ENCODE data around the gene PDHA1.
A peak's percentile ranks its signal among the peaks of the same experiment; 100 is the strongest.

The PDHA1 gene

DNA sequence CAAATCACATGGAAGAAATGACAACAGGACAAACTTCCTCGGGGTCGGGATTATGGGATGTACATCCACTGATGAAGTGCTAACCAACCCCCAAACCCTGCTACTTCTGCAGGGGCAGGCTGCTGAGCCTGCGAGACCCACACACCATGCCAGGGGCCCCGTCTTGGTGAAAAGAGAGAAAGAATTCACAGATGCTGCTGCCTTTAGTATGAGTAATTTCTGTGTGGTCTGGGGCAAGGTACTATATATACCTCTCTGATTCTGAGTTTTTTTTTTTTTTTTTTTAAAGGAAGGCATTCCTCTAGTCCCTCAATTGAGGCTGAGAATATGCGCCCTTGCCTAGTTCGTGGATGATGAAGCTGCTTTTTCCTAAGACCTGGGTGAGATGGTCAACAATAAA lies 24.8 kb downstream of the PDHA1 start:
- Histone ChIP-seq H3K9ac (ENCODE audit: insufficient read length) (no peak overlapping the region), H3K4me3 (no peak overlapping the region), H3K9me3 (ENCODE audit: low read depth, low read length) (no peaks in the 10 kb centered on the region), H3K36me3 (ENCODE audit: insufficient read depth, low read length) (no peaks in the 10 kb centered on the region), H3K27ac (no peak overlapping the region)
- TF ChIP-seq FOXP2 (optimal IDR thresholded peaks at IDR 0.05; ENCODE audit: control extremely low read depth, extremely low read length, insufficient read depth) (no peak), POLR2AphosphoS5 (IDR thresholded peaks at IDR 0.05; ENCODE audit: borderline replicate concordance, low read depth, low read length) (no peak), EZH2 (IDR thresholded peaks at IDR 0.05) (no peak)
- no peak for DNase-seq (ENCODE audit: low read depth, low spot score)

DNA sequence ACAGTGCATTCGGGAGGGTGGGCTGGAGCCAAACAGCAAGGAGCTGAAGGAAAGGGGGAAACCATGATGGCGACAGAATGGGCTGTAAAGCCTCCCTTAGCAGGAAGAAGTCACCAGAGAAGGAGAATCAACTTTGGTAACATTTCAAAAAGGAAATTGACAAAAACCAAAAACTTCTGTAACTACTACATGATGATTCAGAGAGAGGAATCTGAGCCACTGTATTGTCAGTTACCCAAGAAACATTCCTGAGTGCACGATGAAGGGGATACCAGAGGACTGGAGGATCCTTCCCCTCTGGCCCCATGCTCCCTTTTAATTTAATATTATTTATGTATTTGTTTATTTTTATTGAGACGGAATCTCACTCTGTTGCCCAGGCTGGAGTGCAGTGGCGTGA lies 26.3 kb downstream of the PDHA1 start:
- DNase-seq (ENCODE audit: low read depth, low spot score): no peak
- no peak for TF ChIP-seq POLR2AphosphoS5 (IDR thresholded peaks at IDR 0.05; ENCODE audit: borderline replicate concordance, low read depth, low read length)
- no peak for TF ChIP-seq EZH2 (IDR thresholded peaks at IDR 0.05)
- no peak for TF ChIP-seq FOXP2 (optimal IDR thresholded peaks at IDR 0.05; ENCODE audit: control extremely low read depth, extremely low read length, insufficient read depth)
- Histone ChIP-seq H3K4me3 (no peak overlapping the region), H3K9ac (ENCODE audit: insufficient read length) (no peak overlapping the region), H3K36me3 (ENCODE audit: insufficient read depth, low read length) (no peaks in the 10 kb centered on the region), H3K9me3 (ENCODE audit: low read depth, low read length) (no peaks in the 10 kb centered on the region), H3K27ac (no peak overlapping the region)

DNA sequence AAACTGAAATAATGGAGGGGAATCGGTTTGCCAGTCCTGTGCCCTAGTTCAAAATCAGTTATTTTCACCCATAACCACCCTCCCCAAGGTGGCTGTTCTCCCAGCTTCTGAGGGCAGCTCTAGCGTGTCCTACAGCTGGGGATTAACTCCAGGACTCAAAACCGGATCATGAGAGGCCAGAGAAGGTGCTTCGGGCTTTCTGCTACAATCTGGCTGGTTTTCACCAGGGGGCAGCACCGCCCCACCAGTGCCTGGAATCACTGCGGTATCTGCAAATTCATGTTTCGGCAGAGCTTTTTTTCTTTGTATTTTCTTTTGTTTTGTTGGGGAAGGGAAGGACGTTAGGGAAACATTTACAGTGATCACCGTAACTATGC lies 28.4 kb downstream of the PDHA1 start:
- TF ChIP-seq POLR2AphosphoS5 (IDR thresholded peaks at IDR 0.05; ENCODE audit: borderline replicate concordance, low read depth, low read length) (no peak), EZH2 (IDR thresholded peaks at IDR 0.05) (no peak), FOXP2 (optimal IDR thresholded peaks at IDR 0.05; ENCODE audit: control extremely low read depth, extremely low read length, insufficient read depth) (no peak)
- H3K4me3 ChIP-seq: peak overlapping the region; percentile 68
- DNase-seq (ENCODE audit: low read depth, low spot score): peak; percentile 24
- H3K27ac ChIP-seq: no peak overlapping the region
- no peaks in the 10 kb centered on the region for H3K36me3 ChIP-seq (ENCODE audit: insufficient read depth, low read length)
- no peak overlapping the region for H3K9ac ChIP-seq (ENCODE audit: insufficient read length)
- H3K9me3 ChIP-seq (ENCODE audit: low read depth, low read length): no peaks in the 10 kb centered on the region

DNA sequence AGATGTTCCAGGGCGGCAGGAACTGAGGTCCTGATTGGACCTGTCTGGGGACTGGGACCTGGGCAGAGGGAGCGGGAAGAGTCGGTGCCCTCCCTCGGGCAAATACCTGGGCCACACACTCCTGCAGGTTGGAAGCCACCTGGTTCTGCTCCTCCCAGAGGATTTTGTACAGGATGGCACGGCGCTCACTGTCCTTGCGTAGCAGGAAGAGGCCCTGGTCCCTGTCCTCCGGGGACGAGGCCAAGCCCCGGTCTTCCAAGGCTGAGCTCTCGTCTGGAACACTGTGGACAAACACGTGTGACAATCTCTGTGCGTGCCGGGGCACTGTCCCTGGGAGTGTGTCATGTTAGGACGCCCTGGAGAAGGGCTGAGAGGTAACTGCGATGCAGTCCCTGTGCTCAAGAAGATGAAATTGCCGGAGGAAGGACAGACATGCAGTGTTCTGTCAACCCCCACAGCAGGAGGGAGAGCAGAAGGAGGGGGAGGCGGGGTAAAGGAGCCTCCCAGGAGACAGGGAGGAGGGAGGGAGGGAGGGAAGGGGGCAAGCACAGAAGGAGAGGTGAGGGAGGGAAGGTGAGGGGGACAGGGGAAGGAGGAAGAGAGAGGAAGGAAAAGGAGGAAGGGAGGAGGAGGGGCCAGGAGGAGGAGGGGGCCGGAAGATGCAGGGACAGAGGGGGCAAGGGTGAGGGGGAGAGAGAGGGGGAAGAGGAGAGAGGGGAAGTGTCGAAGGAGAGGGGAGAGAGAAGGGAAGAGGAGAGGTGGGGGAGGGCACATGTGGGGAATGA lies 29.0 kb downstream of the PDHA1 start:
- Histone ChIP-seq H3K27ac (no peak overlapping the region), H3K4me3 (peak overlapping the region; percentile 68), H3K9ac (ENCODE audit: insufficient read length) (no peak overlapping the region), H3K36me3 (ENCODE audit: insufficient read depth, low read length) (no peaks in the 10 kb centered on the region), H3K9me3 (ENCODE audit: low read depth, low read length) (no peaks in the 10 kb centered on the region)
- DNase-seq (ENCODE audit: low read depth, low spot score): no peak
- TF ChIP-seq EZH2 (IDR thresholded peaks at IDR 0.05): no peak
- TF ChIP-seq FOXP2 (optimal IDR thresholded peaks at IDR 0.05; ENCODE audit: control extremely low read depth, extremely low read length, insufficient read depth): no peak

DNA sequence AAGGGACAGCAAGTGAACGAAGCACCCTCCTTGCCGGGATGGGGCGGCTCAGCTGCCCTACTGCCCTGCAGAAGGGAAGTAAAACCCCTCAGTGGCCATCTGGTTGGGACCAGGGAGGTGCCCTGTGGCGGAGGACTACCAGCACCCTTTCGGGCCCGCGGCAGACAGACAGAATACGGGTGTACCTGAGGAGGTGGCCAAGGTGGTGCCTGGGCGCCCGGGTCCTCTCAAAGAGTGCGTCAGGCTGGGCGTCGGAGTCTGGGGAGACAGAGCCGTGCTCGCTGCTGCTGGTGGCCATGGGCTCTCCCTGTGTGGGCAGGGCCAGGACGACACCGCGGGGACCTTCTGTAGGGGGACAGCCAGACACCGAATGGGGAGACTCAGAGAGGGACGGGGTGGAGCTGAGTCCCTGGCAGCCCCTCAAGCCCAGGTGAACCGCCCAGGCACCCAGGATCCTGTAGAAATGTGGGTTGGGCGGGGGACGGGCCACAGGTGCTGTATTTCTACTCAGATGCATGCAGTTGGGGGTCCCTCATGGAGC lies 29.7 kb downstream of the PDHA1 start:
- H3K9ac ChIP-seq (ENCODE audit: insufficient read length): no peak overlapping the region
- TF ChIP-seq POLR2AphosphoS5 (IDR thresholded peaks at IDR 0.05; ENCODE audit: borderline replicate concordance, low read depth, low read length) (no peak), EZH2 (IDR thresholded peaks at IDR 0.05) (no peak), FOXP2 (optimal IDR thresholded peaks at IDR 0.05; ENCODE audit: control extremely low read depth, extremely low read length, insufficient read depth) (no peak)
- no peaks in the 10 kb centered on the region for H3K9me3 ChIP-seq (ENCODE audit: low read depth, low read length)
- no peaks in the 10 kb centered on the region for H3K36me3 ChIP-seq (ENCODE audit: insufficient read depth, low read length)
- no peak overlapping the region for H3K4me3 ChIP-seq
- no peak overlapping the region for H3K27ac ChIP-seq
- DNase-seq (ENCODE audit: low read depth, low spot score): no peak

DNA sequence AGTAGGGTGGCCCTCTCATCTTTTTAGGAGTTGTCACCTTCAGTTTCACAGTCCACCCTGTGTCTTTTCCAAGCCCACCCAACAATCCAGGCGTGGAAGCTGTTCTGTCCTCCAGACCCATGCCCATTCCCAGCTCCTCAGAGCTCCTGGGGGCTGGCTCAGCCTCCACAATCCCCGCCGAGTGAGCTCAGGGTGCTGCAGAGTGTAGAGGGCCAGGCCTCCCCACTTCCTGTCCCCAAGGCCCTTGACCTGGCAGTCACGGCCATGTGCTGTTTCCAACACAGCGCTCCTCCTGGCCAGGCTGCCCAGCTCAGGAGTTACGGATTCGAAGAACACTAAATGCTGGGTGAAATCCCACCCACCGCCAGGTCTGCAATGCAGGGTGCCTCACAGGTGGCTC lies 31.8 kb downstream of the PDHA1 start:
- Histone ChIP-seq H3K9ac (ENCODE audit: insufficient read length) (no peak overlapping the region), H3K4me3 (no peak overlapping the region), H3K36me3 (ENCODE audit: insufficient read depth, low read length) (no peaks in the 10 kb centered on the region), H3K9me3 (ENCODE audit: low read depth, low read length) (no peaks in the 10 kb centered on the region), H3K27ac (no peak overlapping the region)
- TF ChIP-seq FOXP2 (optimal IDR thresholded peaks at IDR 0.05; ENCODE audit: control extremely low read depth, extremely low read length, insufficient read depth): no peak
- TF ChIP-seq POLR2AphosphoS5 (IDR thresholded peaks at IDR 0.05; ENCODE audit: borderline replicate concordance, low read depth, low read length): no peak
- TF ChIP-seq EZH2 (IDR thresholded peaks at IDR 0.05): no peak
- DNase-seq (ENCODE audit: low read depth, low spot score): no peak

DNA sequence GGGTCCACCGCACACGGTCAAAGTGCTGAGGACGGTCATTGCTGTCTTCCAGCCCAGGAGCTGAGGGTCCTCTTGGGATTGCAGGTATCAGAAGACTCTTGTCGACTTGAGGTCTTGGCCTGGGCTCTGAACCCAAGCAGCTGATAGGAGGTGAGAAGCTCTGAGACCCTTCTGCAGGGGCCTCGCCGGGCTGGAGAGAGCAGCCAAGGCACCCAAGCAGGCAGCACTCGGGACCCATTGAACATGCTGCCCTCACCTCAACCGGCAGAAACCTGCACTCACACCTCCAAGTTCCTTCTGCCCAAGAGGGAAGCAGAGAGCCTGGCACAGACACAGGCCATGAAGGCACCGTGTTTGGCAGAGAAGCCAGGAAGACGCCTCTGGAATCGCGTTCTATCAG lies 34.1 kb downstream of the PDHA1 start:
- no peak for DNase-seq (ENCODE audit: low read depth, low spot score)
- no peaks in the 10 kb centered on the region for H3K36me3 ChIP-seq (ENCODE audit: insufficient read depth, low read length)
- H3K27ac ChIP-seq: no peak overlapping the region
- TF ChIP-seq EZH2 (IDR thresholded peaks at IDR 0.05) (no peak), FOXP2 (optimal IDR thresholded peaks at IDR 0.05; ENCODE audit: control extremely low read depth, extremely low read length, insufficient read depth) (no peak), POLR2AphosphoS5 (IDR thresholded peaks at IDR 0.05; ENCODE audit: borderline replicate concordance, low read depth, low read length) (no peak)
- H3K9ac ChIP-seq (ENCODE audit: insufficient read length): no peak overlapping the region
- H3K4me3 ChIP-seq: no peak overlapping the region
- no peaks in the 10 kb centered on the region for H3K9me3 ChIP-seq (ENCODE audit: low read depth, low read length)

DNA sequence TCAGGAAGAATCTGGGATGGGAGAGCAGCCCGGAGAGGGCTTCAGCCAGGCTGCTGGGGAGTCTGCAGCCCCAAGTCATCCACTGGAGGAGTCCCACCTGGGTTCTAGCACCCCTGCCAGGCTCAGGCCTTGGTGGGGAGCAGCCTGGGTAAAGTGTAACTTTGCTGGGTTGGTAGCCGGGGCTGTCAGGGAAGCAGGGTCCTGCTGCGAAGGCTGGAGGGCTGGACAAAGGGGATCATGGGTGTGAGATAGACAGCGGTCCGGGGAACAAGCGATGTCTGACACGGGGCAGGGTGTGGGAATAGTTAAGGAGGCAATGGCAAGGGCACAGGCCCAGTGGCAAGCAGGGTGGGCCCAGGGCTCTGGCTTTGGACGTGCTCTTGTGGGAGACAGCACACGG lies 37.6 kb downstream of the PDHA1 start:
- Histone ChIP-seq H3K27ac (no peak overlapping the region), H3K36me3 (ENCODE audit: insufficient read depth, low read length) (no peaks in the 10 kb centered on the region), H3K9me3 (ENCODE audit: low read depth, low read length) (no peaks in the 10 kb centered on the region), H3K9ac (ENCODE audit: insufficient read length) (no peak overlapping the region), H3K4me3 (no peak overlapping the region)
- no peak for DNase-seq (ENCODE audit: low read depth, low spot score)
- TF ChIP-seq FOXP2 (optimal IDR thresholded peaks at IDR 0.05; ENCODE audit: control extremely low read depth, extremely low read length, insufficient read depth) (no peak), POLR2AphosphoS5 (IDR thresholded peaks at IDR 0.05; ENCODE audit: borderline replicate concordance, low read depth, low read length) (no peak), EZH2 (IDR thresholded peaks at IDR 0.05) (no peak)
